Measurements from ENCODE around the gene ACE. TPM values are rescaled to one million over a fixed set of nuclear protein-coding genes. Genes with fewer than 3 reads are reported as not detected.
"Not testable (repeated sequence)": the region's sequence is repeated elsewhere in the genome, so short reads cannot be mapped to it uniquely, and the experiment has no call there.

ACE gene
- total and polyA plus RNA-seq, 8 donors: 3.1 to 18.3 (median 6.4) TPM

DNA sequence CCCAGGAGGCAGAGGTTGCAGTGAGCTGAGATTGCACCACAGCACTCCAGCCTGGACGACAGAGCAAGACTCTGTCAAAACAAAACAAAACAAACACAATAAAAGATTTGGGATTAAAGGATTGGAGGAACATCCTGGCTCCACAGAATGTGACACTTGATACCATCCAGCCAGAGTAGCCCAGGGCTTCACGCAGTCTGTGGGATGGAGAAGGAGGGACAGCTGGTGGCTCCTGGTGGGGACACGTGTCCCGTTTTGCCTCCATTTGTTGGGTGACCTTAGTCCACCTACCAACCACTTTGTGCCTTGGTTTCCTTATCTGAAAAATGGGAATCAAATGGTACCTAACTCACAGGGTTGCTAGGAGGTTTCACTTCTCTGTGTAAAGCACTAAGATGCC is 18.4 kb upstream of the ACE start:
- no peaks in the 10 kb centered on the region for H3K9me3 ChIP-seq
- intact Hi-C loops (cut with DNase I): no loop called here
- TF ChIP-seq, protein P1, sequence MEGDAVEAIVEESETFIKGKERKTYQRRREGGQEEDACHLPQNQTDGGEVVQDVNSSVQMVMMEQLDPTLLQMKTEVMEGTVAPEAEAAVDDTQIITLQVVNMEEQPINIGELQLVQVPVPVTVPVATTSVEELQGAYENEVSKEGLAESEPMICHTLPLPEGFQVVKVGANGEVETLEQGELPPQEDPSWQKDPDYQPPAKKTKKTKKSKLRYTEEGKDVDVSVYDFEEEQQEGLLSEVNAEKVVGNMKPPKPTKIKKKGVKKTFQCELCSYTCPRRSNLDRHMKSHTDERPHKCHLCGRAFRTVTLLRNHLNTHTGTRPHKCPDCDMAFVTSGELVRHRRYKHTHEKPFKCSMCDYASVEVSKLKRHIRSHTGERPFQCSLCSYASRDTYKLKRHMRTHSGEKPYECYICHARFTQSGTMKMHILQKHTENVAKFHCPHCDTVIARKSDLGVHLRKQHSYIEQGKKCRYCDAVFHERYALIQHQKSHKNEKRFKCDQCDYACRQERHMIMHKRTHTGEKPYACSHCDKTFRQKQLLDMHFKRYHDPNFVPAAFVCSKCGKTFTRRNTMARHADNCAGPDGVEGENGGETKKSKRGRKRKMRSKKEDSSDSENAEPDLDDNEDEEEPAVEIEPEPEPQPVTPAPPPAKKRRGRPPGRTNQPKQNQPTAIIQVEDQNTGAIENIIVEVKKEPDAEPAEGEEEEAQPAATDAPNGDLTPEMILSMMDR (IDR thresholded peaks at IDR 0.05): no peak
- WGBS, 2 donors: 81 to 84% methylated on average over 4 of the region's 4 CpGs
- H3K36me3 ChIP-seq: no peaks in the 10 kb centered on the region
- H3K4me3 ChIP-seq: no peak overlapping the region
- FAIRE-seq (no peak), DNase-seq (no peak), ATAC-seq (no peak)
- no peaks in the 10 kb centered on the region for H3K4me1 ChIP-seq
- no peak overlapping the region for H3K27ac ChIP-seq
- no peaks in the 10 kb centered on the region for H3K27me3 ChIP-seq

DNA sequence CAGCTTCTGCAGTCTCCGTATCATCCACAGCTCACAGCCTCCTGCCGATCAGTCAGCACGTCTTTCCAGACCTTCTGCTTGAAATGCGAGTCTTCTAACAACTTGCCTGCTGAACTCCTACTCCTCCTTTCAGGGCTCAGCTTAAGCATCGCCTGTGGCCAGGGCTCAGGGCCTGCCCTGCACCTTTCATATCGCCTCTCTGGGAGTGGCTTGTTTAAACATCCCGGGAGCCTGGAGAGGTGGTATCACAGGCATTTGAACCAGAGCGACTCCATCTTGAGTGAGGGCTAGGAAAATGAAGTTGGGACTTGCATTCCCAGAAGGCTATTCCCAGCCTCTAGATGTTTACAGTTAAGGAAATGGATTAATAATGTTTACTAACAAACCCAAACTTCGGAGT is 16.8 kb upstream of the ACE start:
- no peaks in the 10 kb centered on the region for H3K4me1 ChIP-seq
- TF ChIP-seq, protein P1 (IDR thresholded peaks at IDR 0.05): no peak
- no peaks in the 10 kb centered on the region for H3K27me3 ChIP-seq
- intact Hi-C loops (cut with DNase I): no loop called here
- ATAC-seq (no peak), DNase-seq (no peak), FAIRE-seq (no peak)
- no peak overlapping the region for H3K27ac ChIP-seq
- H3K36me3 ChIP-seq: no peaks in the 10 kb centered on the region
- H3K4me3 ChIP-seq: no peak overlapping the region
- WGBS, 2 donors: 73 to 77% methylated on average over 9 of the region's 9 CpGs
- no peaks in the 10 kb centered on the region for H3K9me3 ChIP-seq

DNA sequence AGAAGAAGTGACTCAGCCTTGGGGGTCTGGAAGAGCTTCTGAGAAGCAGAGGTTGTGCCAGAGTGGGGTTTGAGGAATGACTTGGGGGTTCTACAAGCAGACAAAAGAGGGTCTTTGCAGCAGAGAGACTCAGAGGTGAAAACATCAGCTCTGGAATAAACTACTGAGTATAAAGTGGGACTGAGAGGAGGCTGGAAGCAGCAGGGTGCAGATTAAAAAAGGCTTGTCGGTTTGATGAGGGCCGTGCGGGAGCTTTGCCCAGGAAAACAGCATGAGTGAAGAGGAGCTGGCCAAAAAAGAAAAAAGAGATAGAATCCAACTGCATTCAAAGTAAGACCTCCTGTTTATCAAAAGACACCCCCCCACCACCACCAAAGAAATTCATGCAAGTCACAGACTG is 13.1 kb upstream of the ACE start:
- DNase-seq (no peak), FAIRE-seq (no peak), ATAC-seq (no peak)
- Histone ChIP-seq H3K27ac (no peak overlapping the region), H3K9me3 (no peaks in the 10 kb centered on the region), H3K4me1 (no peaks in the 10 kb centered on the region), H3K4me3 (no peak overlapping the region), H3K27me3 (no peaks in the 10 kb centered on the region), H3K36me3 (no peaks in the 10 kb centered on the region)
- TF ChIP-seq, protein P1 (IDR thresholded peaks at IDR 0.05): no peak
- intact Hi-C loops (cut with DNase I): no loop called here
- 53 to 56% methylated on average over 3 of the region's 3 CpGs for WGBS, 2 donors

DNA sequence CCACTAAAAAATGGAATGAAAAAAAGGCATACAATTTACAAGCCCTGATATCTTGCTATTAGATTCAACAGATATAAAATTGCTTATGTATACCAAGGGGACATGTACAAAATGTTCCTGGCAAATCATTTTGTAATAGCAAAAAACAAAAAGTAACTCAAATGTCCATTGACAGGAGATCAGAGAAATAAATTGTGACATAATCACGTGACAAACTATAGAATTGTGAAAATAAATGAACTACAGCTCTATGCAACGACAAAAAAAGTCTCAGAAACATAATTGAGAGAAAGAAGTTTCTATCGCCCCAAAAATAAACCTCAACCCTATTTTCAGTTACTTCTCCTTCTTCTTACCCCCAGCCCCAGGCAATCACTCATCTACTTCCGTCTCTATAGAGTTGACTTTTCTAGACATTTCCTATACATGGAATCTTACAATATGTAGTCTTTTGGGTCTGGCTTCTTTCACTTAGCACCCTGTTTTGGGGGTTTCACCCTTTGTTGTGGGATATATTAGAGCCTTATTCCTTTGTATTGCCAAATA is 12.1 kb upstream of the ACE start:
- DNase-seq (no peak), ATAC-seq (no peak), FAIRE-seq (no peak)
- H3K36me3 ChIP-seq: no peaks in the 10 kb centered on the region
- H3K4me3 ChIP-seq: no peak overlapping the region
- 70 to 87% methylated on average over 4 of the region's 4 CpGs for WGBS, 2 donors
- intact Hi-C loops (cut with DNase I): no loop called here
- H3K9me3 ChIP-seq: no peaks in the 10 kb centered on the region
- no peak overlapping the region for H3K27ac ChIP-seq
- TF ChIP-seq, protein P1 (IDR thresholded peaks at IDR 0.05): no peak
- H3K27me3 ChIP-seq: no peaks in the 10 kb centered on the region
- no peaks in the 10 kb centered on the region for H3K4me1 ChIP-seq

DNA sequence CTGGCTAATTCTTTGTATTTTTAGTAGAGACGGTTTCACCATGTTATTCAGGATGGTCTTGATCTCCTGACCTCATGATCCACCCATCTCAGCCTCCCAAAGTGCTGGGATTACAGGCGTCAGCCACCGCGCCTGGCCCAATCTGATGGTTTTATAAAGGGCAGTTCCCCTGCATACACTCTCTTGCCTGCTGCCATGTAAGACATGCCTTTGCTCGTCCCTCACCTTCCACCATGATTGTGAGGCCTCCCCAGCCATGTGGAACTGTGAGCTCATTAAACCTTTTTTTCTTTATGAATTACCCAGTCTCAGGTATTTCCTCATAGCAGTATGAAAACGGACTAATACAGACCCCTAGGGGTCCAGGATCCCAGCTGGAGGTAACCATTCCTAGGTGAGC is 8.8 kb upstream of the ACE start:
- FAIRE-seq; H3K27ac ChIP-seq; intact Hi-C loops (cut with DNase I); H3K4me1 ChIP-seq; H3K27me3 ChIP-seq; ATAC-seq; H3K36me3 ChIP-seq; H3K4me3 ChIP-seq; H3K9me3 ChIP-seq: not testable (repeated sequence)
- WGBS, 2 donors: 85 to 90% methylated on average over 6 of the region's 6 CpGs
- peak in 1 of 6 donors; percentile 8 for DNase-seq
